SH-SY5Y (cell line): Measurements from ENCODE around the gene MYL1.

Source experiments
- GATA2 ChIP-seq: IDR thresholded peaks from 2 replicates; pipeline ENCODE4 v1.6.1; 2011; ENCODE audit warnings: mild to moderate bottlenecking, low read depth, low read length
- GATA3 ChIP-seq: IDR thresholded peaks from 2 replicates; pipeline ENCODE4 v1.6.1; 2011; ENCODE audit warnings: low read depth, mild to moderate bottlenecking, low read length, moderate library complexity

DNA sequence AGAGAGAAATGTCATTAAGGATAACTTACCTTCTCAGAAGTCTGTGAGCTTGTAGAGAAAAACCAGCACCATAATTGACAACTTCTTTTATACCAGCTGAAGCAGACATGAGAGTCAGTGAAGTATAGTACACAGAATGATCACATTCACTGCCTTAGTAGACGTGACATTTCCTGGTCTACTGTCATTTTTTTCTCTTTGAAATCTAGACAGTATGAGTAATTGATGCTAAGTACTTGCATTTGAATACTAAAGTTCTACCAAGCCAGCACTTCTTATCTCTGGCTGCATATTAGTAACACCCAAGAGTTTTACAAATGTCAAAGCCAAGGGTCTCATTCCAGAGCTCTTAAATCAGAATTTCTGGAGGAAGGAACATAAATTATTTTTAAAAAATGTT, 64.4 kb downstream of the MYL1 start:
- no peak for TF ChIP-seq GATA2
- no peak for TF ChIP-seq GATA3
